Measurements from ENCODE around the gene TMEM260.

TMEM260 gene

GRCh38 chr14:56579345-56580220, at the start of gene TMEM260:
Gene TMEM260, plus strand, starts transcription at chr14:56579798. Its CDS starts 117 bp downstream, at chr14:56579915.
- Mint-ChIP-seq H3K27ac (peak within 1 kb of the TSS; percentile 95), H3K27me3 (no peaks in the 10 kb centered on the region), H3K36me3 (ENCODE audit: low read depth) (peaks cover 10% of the 10 kb centered on the region), H3K4me1 (ENCODE audit: low read depth) (peaks cover 35% of the 10 kb centered on the region), H3K4me3 (peak within 1 kb of the TSS; percentile 85), H3K9me3 (no peaks in the 10 kb centered on the region)
- intact Hi-C loops (cut with micrococcal nuclease) = loop anchor here (10.0 kb wide), 1 partner anchor 695 kb away; no protein-coding TSS in a partner anchor

- Mint-ChIP-seq H3K9me3 (no peaks in the 10 kb centered on the region), H3K36me3 (ENCODE audit: low read depth) (no peaks in the 10 kb centered on the region), H3K4me3 (no peak overlapping the region), H3K4me1 (ENCODE audit: low read depth) (no peaks in the 10 kb centered on the region), H3K27me3 (no peaks in the 10 kb centered on the region), H3K27ac (no peak overlapping the region)
- intact Hi-C loops (cut with micrococcal nuclease) = no loop called here
These were observed 47.1 kb upstream of the TMEM260 start for GRCh38 chr14:56532546-56532945.

- H3K4me3 Mint-ChIP-seq = no peak overlapping the region
- no peak overlapping the region for H3K27ac Mint-ChIP-seq
These were observed 44.9 kb upstream of the TMEM260 start for GRCh38 chr14:56534656-56535055.

GRCh38 chr14:56539862-56540261, 39.7 kb upstream of the TMEM260 start:
- Mint-ChIP-seq H3K9me3 (no peaks in the 10 kb centered on the region), H3K27ac (no peak overlapping the region), H3K4me3 (no peak overlapping the region), H3K4me1 (ENCODE audit: low read depth) (peaks cover 6% of the 10 kb centered on the region), H3K27me3 (no peaks in the 10 kb centered on the region), H3K36me3 (ENCODE audit: low read depth) (no peaks in the 10 kb centered on the region)
- intact Hi-C loops (cut with micrococcal nuclease) = no loop called here

More at GRCh38 chr14:56534656-56535055, 44.9 kb upstream of the TMEM260 start:
- H3K4me1 Mint-ChIP-seq (ENCODE audit: low read depth) = peaks cover 6% of the 10 kb centered on the region
- no peaks in the 10 kb centered on the region for H3K9me3 Mint-ChIP-seq
- H3K27me3 Mint-ChIP-seq = no peaks in the 10 kb centered on the region
- intact Hi-C loops (cut with micrococcal nuclease) = no loop called here
- H3K36me3 Mint-ChIP-seq (ENCODE audit: low read depth) = no peaks in the 10 kb centered on the region

- Mint-ChIP-seq H3K4me3 (no peak overlapping the region), H3K36me3 (ENCODE audit: low read depth) (no peaks in the 10 kb centered on the region), H3K9me3 (no peaks in the 10 kb centered on the region), H3K27me3 (peaks cover 2% of the 10 kb centered on the region), H3K4me1 (ENCODE audit: low read depth) (peaks cover 6% of the 10 kb centered on the region), H3K27ac (no peak overlapping the region)
- intact Hi-C loops (cut with micrococcal nuclease) = no loop called here
These were observed 36.2 kb upstream of the TMEM260 start for GRCh38 chr14:56543436-56543835.

- intact Hi-C loops (cut with micrococcal nuclease) = no loop called here
These were observed 29.9 kb upstream of the TMEM260 start for GRCh38 chr14:56549721-56550120.

GRCh38 chr14:56552615-56553014, 27.0 kb upstream of the TMEM260 start:
- Mint-ChIP-seq H3K27ac (no peak overlapping the region), H3K4me3 (no peak overlapping the region), H3K4me1 (ENCODE audit: low read depth) (no peaks in the 10 kb centered on the region), H3K27me3 (peaks cover 9% of the 10 kb centered on the region), H3K36me3 (ENCODE audit: low read depth) (no peaks in the 10 kb centered on the region), H3K9me3 (no peaks in the 10 kb centered on the region)
- intact Hi-C loops (cut with micrococcal nuclease) = no loop called here

More at GRCh38 chr14:56549721-56550120, 29.9 kb upstream of the TMEM260 start:
- Mint-ChIP-seq H3K9me3 (no peaks in the 10 kb centered on the region), H3K4me3 (no peak overlapping the region), H3K36me3 (ENCODE audit: low read depth) (no peaks in the 10 kb centered on the region), H3K27ac (no peak overlapping the region), H3K27me3 (peaks cover 5% of the 10 kb centered on the region), H3K4me1 (ENCODE audit: low read depth) (no peaks in the 10 kb centered on the region)

- peaks cover 10% of the 10 kb centered on the region for H3K27me3 Mint-ChIP-seq
- H3K36me3 Mint-ChIP-seq (ENCODE audit: low read depth) = no peaks in the 10 kb centered on the region
- no peaks in the 10 kb centered on the region for H3K9me3 Mint-ChIP-seq
- no peak overlapping the region for H3K4me3 Mint-ChIP-seq
- H3K4me1 Mint-ChIP-seq (ENCODE audit: low read depth) = no peaks in the 10 kb centered on the region
- H3K27ac Mint-ChIP-seq = no peak overlapping the region
- intact Hi-C loops (cut with micrococcal nuclease) = no loop called here
These were observed 25.3 kb upstream of the TMEM260 start for GRCh38 chr14:56554301-56554700.

GRCh38 chr14:56555921-56556570, 23.6 kb upstream of the TMEM260 start:
- no peaks in the 10 kb centered on the region for H3K9me3 Mint-ChIP-seq
- no peak overlapping the region for H3K27ac Mint-ChIP-seq
- intact Hi-C loops (cut with micrococcal nuclease) = no loop called here
- H3K27me3 Mint-ChIP-seq = peaks cover 10% of the 10 kb centered on the region
- H3K4me3 Mint-ChIP-seq = no peak overlapping the region
- H3K36me3 Mint-ChIP-seq (ENCODE audit: low read depth) = no peaks in the 10 kb centered on the region
- no peaks in the 10 kb centered on the region for H3K4me1 Mint-ChIP-seq (ENCODE audit: low read depth)

GRCh38 chr14:56559182-56559581, 20.4 kb upstream of the TMEM260 start:
- Mint-ChIP-seq H3K4me1 (ENCODE audit: low read depth) (no peaks in the 10 kb centered on the region), H3K27ac (no peak overlapping the region), H3K9me3 (no peaks in the 10 kb centered on the region), H3K36me3 (ENCODE audit: low read depth) (no peaks in the 10 kb centered on the region), H3K4me3 (no peak overlapping the region), H3K27me3 (peaks cover 7% of the 10 kb centered on the region)
- intact Hi-C loops (cut with micrococcal nuclease) = no loop called here

GRCh38 chr14:56561606-56562005, 18.0 kb upstream of the TMEM260 start:
- Mint-ChIP-seq H3K9me3 (no peaks in the 10 kb centered on the region), H3K36me3 (ENCODE audit: low read depth) (no peaks in the 10 kb centered on the region), H3K27ac (no peak overlapping the region), H3K27me3 (peaks cover 10% of the 10 kb centered on the region), H3K4me1 (ENCODE audit: low read depth) (no peaks in the 10 kb centered on the region), H3K4me3 (no peak overlapping the region)
- intact Hi-C loops (cut with micrococcal nuclease) = no loop called here

- Mint-ChIP-seq H3K36me3 (ENCODE audit: low read depth) (no peaks in the 10 kb centered on the region), H3K27ac (no peak overlapping the region), H3K4me1 (ENCODE audit: low read depth) (no peaks in the 10 kb centered on the region), H3K9me3 (no peaks in the 10 kb centered on the region), H3K4me3 (no peak overlapping the region), H3K27me3 (peaks cover 10% of the 10 kb centered on the region)
- intact Hi-C loops (cut with micrococcal nuclease) = no loop called here
These were observed 16.7 kb upstream of the TMEM260 start for GRCh38 chr14:56562883-56563282.

- Mint-ChIP-seq H3K4me1 (ENCODE audit: low read depth) (no peaks in the 10 kb centered on the region), H3K27me3 (peaks cover 18% of the 10 kb centered on the region), H3K9me3 (no peaks in the 10 kb centered on the region), H3K27ac (no peak overlapping the region), H3K36me3 (ENCODE audit: low read depth) (no peaks in the 10 kb centered on the region), H3K4me3 (no peak overlapping the region)
- intact Hi-C loops (cut with micrococcal nuclease) = no loop called here
These were observed 10.4 kb upstream of the TMEM260 start for GRCh38 chr14:56569174-56569573.

GRCh38 chr14:56570295-56570694, 9.3 kb upstream of the TMEM260 start:
- intact Hi-C loops (cut with micrococcal nuclease) = no loop called here
- Mint-ChIP-seq H3K27me3 (peaks cover 19% of the 10 kb centered on the region), H3K36me3 (ENCODE audit: low read depth) (no peaks in the 10 kb centered on the region), H3K27ac (no peak overlapping the region), H3K4me1 (ENCODE audit: low read depth) (no peaks in the 10 kb centered on the region), H3K9me3 (no peaks in the 10 kb centered on the region), H3K4me3 (no peak overlapping the region)

All from dendritic cell treated with granulocyte-macrophage colony-stimulating factor and Interleukin-4, amounts not matched to agents 40 ng/mL and 50 ng/mL, for 4 days (primary cell).